GM20431 (cell line): Measurements from ENCODE around the gene LYPD6.

Source experiments
- in situ Hi-C: fragments of 300-500 bp; cut with MseI, MboI; formaldehyde crosslinking; loops from one replicate; pipeline ENCODE4 v1.15.0; 2020; ENCODE audit warnings: low sequenced_read_pairs; ENCODE audit not compliant: unreplicated experiment

The LYPD6 gene

DNA sequence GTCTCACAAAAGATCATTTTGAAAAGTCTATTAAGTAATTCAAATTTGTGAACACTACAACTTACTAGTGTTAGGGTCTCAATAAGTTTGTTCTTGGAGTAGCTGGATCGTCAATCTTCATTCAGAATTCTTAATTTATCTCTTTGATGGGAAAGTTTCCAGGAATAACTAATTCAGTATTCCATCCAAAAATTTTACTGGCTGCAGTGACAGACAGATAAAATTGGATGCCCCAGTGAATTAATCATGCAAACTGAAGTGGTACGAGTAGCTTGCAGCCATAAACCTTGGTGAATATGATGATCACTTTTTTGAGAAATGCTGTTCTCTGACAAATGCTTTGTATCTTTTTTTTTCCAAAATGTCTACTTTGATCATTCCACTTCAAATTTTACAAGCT, 112.8 kb downstream of the LYPD6 start:
- in situ Hi-C loops: no loop called here

DNA sequence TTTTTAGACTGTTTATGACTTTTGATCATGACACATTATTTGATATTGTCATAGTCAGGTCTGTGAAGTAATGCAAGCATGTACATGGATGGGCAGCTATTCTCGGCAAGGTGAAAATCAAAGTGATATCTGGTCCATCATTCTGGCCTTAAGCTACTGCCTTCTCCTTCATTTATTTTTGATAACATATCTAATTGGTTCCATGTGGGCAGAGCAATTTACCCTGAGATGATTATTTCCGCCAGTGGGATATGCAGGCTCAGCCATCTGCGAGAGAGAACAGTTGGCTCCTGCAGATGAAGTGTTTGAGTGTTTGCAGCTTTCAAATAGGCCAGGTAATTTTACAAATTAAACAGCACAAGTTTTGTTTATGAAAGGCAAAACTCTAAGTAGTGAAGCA, 116.4 kb downstream of the LYPD6 start:
- in situ Hi-C loops: no loop called here

- in situ Hi-C loops: no loop called here
These were observed 117.9 kb downstream of the LYPD6 start for GRCh38 chr2:149448315-149448714.

GRCh38 chr2:149449017-149449416, 118.6 kb downstream of the LYPD6 start:
- in situ Hi-C loops: no loop called here

DNA sequence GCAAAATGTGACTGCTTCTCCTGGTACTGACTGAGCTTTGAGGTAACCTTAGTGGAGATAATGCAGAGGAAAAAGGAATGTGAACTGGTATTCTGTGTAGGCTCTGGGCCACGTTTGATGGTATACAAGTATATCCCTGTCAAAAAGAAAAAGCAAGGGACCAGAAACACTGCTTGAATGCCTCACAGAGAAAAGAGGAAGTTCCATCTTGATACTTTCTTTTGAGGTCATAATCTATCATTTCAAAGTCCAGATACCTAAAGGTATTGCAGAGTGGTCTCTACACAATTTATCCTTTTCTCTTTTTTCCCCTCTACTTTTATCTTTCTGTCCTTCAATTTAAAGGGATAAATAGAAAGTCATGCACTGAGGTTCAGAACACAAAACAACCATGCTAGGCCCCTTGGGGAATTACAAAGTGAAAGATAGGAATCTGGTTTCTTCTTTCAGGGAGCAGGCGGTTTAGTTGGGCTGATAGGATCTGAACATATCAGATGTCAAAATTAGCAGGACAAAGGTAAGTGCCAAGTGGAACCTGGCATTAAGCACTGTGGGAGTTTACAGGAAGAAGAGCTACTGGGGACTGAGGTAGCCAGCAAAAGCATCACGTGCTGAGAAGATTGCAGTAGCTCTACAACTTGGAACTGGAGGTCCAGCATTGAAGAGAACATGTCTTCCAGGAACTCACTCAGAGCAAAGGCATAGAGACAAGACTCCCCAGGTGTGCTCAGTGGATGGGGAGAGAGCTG, 121.2 kb downstream of the LYPD6 start:
- in situ Hi-C loops: no loop called here

- in situ Hi-C loops: no loop called here
These were observed 125.9 kb downstream of the LYPD6 start for GRCh38 chr2:149456285-149456684.

DNA sequence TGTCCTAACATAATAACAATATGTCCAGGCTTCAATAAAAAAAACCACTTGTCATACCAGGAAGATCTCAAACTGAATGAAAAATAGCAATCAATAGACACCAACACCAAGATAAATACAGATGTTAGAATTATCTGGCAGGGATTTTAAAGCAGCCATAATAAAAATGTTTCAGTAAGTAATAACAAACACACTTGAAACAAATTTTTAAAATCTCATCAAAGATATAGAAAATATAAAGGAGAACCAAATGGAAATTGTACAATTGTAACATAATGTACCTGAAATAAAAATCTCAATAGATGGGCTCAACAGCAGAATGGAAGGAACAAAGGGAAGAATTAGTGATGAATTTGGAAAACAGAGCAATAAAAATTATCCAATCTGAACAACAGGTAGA, 128.1 kb downstream of the LYPD6 start:
- in situ Hi-C loops: no loop called here

- in situ Hi-C loops: no loop called here
These were observed 133.1 kb downstream of the LYPD6 start for GRCh38 chr2:149463328-149464002.

DNA sequence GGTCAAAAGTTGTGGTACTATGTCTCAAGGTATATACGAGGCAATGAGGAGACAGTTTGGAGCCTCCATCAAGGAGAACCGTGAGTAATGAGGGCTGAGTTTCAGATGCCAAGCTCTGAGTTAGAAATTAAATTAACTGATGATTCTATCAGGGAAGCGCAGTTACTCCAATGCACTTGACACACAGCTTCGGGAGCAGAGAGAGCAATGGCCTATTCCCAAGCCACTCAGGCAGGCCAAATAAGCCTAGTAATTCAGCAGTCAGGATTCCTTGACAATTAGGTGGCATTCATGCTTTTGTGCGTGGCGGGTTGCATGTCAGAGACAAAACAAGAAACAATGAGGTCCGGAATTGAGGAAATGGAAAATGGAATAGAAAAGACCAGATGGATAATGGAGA, 134.0 kb downstream of the LYPD6 start:
- in situ Hi-C loops: no loop called here

DNA sequence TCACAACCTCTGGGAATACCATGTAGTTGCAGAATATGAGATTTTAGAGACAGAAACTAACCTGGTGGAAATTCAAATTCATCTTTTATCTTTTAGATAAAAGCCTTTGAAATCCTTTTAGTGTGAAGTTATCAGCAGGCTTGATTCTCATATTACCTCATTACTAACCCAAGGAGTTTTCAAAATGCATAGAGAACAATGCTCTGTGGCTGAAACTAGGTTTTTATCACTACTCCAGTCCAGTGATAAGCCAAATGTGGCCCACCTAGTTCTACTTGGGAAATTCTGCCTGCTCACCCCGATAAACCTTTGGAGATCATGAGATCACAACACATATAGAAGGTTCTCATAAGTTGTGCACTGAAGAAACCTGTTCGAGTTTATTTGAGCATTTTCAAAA, 135.5 kb downstream of the LYPD6 start:
- in situ Hi-C loops: no loop called here

GRCh38 chr2:149466635-149467034, 136.2 kb downstream of the LYPD6 start:
- in situ Hi-C loops: no loop called here

DNA sequence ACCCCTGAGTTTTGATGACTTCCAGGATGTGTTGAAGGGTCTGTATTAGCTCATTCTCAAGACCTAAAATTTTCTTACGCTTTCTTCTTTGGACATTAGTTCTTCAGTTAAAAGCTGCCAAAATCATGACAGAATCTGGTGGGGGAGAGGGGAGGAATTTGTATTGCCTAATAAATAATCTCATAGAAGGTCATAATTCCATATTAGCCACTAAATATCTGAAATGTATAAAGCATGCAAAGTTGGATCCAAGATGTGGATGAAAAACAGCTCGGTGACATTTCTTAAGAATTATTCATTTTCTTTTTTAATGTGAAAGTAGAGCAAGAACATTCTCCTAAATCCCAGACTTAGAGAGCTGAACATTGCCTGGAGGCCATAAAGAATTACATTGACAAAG, 137.0 kb downstream of the LYPD6 start:
- in situ Hi-C loops: no loop called here

DNA sequence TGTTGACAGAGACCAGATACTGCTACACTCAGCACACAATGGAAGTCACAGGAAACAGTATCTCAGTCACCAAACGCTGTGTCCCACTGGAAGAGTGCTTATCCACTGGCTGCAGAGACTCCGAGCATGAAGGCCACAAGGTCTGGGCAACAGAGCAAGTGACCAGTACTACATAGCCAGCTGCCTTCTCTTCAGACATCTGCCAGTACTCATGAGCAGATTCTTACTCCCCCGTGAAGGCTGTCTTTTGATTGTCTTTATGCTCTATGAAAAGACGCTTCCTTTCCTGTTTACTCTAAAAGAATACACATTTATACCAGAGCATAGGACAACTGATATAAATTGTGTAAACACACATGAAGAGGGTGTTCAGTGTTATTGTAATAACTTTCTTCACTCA, 138.2 kb downstream of the LYPD6 start:
- in situ Hi-C loops: no loop called here

- in situ Hi-C loops: no loop called here
These were observed 139.7 kb downstream of the LYPD6 start for GRCh38 chr2:149470046-149470445.

GRCh38 chr2:149472413-149472812, 142.0 kb downstream of the LYPD6 start:
- in situ Hi-C loops: no loop called here

GRCh38 chr2:149473068-149473467, 142.7 kb downstream of the LYPD6 start:
- in situ Hi-C loops: no loop called here

- in situ Hi-C loops: no loop called here
These were observed 143.1 kb downstream of the LYPD6 start for GRCh38 chr2:149473521-149473920.

DNA sequence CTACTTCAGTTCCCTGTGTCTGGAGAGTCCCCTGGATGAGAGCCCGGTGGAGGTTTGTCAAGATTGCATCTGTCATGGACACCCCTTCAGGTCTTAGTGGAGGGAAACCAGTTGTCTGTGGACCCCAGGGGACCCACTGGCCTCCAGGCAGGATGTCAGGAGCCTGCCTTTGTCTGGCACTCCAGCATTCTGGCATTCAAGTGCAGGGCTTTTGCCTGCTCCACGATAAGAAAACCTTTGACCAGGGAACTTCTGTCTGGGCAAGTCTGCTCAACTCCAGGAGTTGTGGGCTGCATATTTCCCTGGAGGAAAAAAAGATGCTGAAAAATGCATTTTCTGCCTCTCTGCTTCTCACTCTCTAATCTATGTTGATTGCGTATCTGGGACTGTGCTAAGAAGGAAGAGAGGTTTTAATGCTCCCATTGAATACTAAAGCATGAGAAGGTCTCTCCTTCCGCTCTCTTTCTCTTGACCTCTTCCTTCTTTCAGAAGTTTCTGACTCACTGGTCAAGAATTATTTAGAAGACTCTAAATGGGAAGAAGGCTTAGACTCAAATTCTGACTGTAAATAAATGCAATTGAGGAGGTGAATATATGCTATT, 152.7 kb downstream of the LYPD6 start:
- in situ Hi-C loops: no loop called here

- in situ Hi-C loops: no loop called here
These were observed 156.3 kb downstream of the LYPD6 start for GRCh38 chr2:149486664-149487063.

DNA sequence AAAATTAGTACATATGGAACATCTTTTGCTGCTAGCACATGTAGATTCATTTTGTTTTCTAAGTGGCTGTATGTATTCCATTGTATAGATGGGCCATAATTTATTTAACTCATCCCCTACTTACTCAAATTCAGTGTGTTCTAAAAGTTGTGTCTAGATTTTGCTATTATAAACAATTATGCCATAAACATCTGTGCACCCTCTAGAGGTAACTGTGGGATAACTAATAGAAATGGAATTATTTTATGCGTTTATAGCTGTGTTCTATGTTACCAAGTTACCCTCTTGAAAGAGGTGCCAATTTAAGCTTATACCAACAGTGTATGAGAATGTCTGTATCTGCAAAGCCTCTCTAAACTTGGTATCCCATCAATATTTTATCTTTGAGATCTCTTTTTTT, 156.8 kb downstream of the LYPD6 start:
- in situ Hi-C loops: no loop called here

- in situ Hi-C loops: no loop called here
These were observed 158.5 kb downstream of the LYPD6 start for GRCh38 chr2:149488706-149489440.
